NCI-H2196 treated with DMSO at 0.1 percent for 48 hours (cell line): Measurements from ENCODE around the gene TBC1D20.
"Not testable (repeated sequence)": the region's sequence is repeated elsewhere in the genome, so short reads cannot be mapped to it uniquely, and the experiment has no call there.

Experiments
- DNase-seq: peaks from one replicate; lab custom pipeline; 2025; ENCODE audit not compliant: unreplicated experiment; lab: John Stamatoyannopoulos, UW

Gene TBC1D20, protein sequence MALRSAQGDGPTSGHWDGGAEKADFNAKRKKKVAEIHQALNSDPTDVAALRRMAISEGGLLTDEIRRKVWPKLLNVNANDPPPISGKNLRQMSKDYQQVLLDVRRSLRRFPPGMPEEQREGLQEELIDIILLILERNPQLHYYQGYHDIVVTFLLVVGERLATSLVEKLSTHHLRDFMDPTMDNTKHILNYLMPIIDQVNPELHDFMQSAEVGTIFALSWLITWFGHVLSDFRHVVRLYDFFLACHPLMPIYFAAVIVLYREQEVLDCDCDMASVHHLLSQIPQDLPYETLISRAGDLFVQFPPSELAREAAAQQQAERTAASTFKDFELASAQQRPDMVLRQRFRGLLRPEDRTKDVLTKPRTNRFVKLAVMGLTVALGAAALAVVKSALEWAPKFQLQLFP

DNA sequence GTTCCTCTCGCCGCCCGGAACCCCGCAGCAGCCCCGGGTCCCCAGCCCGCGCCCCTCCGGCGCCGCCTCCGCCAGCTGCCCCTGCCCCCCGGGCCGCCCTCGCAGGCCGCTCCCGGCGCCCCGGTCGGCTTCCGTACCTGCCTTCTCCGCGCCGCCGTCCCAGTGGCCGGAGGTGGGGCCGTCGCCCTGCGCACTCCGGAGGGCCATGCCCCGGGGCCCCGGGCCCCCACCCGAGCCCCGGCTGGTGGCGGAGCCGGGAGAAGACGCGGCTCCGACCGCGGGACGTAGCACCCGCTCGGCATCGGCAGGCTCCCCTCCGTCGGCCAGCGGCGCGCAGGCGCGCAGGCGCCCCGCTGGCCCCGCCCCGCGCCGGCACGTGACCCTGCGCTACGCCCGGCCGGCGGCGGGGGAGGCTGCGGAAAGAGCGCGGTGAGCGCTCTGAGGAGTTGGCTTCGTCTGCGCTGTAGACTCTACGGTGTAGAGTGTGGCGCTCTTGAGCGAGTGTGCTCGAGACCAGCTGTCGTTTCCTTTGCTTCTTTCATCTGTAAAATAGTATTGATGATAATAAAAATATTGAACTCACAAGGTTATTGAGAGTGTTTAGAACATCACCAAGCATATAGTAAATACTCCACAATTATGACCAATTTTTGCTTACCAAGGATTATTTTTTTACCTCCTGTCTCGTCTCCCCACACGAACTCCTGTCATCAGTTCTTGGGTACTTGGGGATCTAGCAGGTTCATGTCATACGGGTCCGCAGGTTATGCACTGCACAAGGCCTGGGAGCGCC is at the start of gene TBC1D20:
TSS of gene TBC1D20 (minus strand) at position 335 of the 793 bp plus-strand sequence. CDS start at position 207, 128 bp downstream.
- peak; percentile 80 for DNase-seq

DNA sequence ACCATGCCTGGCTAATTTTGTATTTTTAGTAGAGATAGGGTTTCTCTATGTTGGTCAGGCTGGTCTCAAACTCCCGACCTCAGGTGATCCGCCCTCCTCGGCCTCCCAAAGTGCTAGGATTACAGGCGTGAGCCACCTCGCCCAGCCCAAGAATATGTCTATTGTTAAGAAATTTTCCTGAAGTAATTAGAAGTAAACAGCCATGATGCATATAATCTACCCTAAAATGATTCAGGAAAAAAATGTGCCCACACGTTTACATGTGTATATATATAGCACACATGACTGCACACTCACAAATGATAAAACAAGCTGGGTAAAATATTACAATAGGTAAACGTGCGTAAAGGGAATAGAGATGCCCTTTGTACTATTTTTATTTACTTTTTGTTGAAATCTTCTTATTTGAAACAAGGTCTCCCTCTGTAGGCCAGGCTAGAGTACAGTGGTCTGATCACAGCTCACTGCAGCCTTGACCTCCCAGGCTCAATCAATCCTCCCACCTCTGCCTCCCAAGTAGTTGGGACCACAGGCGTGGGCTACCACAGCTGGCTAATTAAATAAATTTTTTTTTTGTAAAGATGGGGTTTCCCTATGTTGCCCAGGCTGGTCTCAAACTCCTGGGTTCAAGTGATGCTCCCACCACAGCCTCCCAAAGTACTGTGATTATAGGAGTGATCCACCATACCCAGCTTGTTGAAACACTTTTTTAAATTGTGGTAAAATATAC is 48.2 kb upstream of the TBC1D20 start:
- DNase-seq = not testable (repeated sequence)

DNA sequence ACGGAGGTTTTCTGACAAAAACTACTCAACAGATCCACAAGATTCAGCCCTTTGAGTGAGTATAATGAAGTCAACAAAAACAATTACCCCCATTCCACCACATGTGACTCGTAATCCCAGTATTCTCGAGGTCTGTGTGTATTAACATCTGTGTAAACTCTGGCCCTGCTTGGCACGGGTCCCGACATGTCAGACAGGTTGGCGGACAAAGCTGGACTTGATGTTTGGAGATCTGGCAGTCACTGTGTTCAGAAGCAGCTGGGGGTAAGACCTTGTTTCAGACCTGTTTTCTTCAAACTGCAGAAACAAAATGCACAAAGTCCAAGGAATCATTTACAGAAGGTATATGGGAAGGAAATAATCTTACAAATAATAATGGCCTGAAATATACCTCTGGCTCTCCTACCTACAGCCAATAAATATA is 46.0 kb upstream of the TBC1D20 start:
- not testable (repeated sequence) for DNase-seq

DNA sequence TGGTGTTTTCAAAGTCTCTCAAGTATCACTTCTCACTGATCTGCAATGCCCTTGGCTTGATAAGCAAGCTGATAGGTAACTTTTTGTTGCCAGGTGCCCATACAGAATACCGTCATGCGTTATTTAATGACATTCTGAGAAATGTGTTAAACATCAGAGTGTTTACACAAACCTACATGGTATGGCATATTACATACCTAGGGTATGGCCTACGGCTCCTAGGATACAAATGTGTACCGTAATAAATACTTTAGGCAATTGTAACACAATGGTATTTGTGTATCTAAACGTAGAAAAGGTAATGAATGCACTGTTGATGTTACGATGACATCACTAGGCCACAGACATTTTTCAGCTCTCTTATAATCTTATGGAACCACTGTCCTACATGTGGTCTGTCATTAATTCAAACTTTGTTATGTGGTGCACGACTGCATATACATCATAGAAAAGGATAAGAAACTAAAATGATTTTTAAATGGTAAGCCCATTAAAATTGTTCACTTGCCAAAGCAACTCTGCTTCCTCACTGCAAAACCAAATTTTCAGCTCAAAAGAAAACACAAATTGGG is 45.5 kb upstream of the TBC1D20 start:
- DNase-seq = no peak

DNA sequence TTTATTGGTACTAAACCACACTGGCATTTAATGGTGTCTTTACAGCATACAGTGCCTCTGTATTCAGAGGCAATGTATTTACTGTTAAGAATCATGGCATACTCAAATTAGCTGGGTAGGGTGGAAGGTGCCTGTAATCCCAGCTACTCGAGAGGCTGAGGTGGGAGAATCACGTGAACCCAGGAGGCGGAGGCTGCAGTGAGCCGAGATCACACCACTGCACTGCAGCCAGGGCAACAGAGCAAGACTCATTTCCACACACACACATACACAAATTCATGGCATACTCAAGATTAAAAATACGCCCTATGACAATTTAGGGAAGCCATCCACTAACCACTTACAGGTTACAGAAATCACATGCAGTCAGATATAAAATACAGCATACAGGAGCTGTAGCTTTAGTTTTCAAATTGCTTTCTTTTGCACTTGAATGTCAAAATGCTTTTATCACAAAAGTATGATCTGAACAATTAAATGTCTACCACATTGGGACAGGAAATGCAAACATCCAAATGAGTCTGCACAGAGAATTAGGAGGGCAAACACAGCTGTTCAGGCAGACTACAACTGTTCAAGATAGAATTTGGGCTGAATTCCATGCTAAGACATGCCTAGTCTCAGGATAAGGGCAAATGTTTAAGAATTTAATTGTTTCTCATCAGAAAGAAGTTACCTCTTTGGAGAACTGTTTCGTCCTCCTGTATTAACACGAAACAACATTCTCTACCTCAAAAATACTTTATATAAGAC is 44.8 kb upstream of the TBC1D20 start:
- no peak for DNase-seq

DNA sequence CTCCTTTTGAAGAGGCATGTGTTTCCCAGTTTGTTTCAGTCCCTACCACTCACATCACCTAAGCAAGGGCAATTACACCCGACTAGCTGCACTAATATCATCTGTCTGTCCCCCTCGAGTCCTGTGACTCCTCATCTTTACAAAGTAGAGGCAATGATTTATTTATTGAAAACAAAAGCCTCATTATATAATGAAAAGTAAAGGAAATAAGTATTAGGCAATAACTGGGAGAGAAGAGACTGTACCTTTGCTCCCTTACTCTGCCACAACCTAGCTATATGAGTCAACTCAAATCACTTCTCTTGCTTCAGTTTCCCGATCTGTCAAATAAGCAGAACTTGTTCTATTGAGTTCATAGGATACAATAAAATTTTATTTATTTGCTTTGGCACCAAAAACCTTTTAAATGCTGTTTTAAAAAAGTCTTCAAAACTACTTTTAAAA is 42.3 kb upstream of the TBC1D20 start:
- no peak for DNase-seq

DNA sequence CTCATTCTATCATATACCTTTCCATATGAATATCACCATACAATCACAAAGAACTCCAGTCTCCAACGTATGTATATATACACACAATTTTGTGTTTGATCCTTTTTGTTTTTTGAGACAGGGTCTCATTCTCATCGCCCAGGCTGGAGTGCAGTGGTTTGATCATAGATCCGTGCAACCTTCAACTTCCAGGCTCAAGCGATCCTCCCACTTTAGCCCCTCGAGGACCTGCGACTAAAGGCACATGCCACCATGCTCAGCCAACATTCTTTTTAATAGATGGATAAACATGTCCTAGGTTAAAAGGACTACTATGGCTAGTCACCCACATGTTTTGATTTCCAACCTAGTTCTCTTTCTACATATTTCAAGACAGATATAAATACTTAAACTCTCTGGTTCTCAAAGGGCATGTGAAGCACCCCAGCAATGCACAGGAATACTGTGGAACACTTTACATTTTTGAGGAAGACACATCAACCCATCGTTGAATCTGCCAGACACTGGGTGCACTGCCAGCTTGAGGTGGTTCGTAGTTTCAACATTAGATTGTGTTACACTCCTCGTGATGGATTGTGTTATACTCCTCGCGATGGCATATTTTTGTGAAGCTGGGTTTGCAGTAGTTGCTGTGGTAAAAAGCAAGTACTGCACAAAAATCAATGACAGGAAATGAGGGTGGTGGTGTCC is 40.9 kb upstream of the TBC1D20 start:
- no peak for DNase-seq

DNA sequence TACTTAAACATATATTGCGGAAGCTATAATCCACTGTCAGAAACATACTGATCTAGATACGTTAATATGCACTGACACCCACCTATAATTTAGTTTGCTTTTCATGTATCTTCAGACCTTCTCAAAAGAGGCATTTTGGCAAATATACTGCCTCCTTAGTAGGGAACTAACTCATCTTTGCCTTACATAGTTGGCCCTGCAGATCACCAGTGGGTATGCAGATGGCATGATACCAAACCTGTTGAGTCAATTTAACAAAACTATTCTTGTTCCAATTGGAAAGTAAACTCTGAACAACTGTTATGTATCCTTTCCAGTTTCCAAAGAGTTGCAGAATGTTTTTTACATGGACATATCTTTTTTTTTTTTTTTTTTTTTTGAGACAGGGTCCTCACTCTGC is 35.6 kb upstream of the TBC1D20 start:
- no peak for DNase-seq

DNA sequence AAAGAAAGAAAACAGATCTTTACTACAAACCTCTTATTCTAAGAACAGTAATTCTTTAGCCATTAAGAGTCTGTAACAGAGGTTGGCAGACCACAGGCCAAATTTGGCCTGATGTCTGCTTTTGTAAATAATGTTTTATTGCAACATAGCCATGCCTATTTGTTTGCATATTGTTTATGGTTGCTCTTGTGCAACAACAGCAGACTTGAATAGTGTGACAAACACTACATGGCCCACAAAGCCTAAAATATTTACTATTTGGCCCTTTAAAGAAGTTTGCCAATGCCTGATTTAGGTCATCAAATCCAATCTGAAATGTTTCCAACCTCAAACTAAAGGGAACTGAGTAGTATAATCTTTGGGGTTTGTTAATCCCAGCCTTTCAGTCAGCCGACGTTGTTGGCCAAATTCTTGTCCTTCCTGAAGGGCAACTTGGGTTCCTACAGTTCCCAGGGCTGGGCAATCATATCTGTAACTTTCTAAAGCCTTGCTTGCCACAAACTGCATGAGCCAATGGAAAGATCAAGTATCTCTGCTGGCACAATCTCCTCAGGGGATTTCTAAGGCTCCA is 33.9 kb upstream of the TBC1D20 start:
- no peak for DNase-seq

DNA sequence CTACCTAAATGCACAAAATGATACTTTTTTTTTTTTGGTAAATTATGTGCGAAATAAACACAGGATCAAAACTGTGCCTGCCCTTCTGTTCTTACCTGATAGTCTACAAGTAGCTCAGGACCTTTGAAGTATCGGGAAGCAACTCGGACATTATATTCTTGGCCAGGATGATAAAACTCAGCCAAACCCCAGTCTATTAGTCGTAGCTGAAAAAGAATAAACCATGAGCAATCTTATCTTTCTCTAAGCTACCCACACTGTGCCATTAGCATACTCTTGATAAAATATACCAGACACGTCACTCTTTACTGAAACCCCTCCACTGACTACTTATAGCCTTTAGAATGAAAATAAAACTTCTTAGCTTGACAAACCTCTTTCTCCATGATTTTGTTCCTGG is 29.8 kb upstream of the TBC1D20 start:
- DNase-seq = no peak

DNA sequence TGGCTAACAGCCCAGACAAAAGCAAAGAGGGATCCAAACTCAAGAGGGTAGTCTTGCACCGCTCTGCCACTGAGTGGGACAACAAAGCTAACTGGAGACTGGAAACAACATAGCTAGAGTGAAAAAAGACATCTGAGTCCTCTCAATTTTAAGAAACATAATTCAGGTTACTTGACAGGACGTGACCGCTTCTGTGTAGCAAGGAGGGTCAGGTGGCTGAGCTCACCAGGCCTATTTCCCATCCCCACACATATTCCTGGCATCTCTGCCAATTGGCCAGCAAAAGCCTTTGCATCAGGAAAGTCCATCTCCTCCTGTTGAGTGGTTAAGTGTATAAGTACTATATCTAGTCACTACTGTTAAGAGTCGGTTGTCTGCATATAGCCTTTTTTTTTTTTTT is 25.3 kb upstream of the TBC1D20 start:
- no peak for DNase-seq

DNA sequence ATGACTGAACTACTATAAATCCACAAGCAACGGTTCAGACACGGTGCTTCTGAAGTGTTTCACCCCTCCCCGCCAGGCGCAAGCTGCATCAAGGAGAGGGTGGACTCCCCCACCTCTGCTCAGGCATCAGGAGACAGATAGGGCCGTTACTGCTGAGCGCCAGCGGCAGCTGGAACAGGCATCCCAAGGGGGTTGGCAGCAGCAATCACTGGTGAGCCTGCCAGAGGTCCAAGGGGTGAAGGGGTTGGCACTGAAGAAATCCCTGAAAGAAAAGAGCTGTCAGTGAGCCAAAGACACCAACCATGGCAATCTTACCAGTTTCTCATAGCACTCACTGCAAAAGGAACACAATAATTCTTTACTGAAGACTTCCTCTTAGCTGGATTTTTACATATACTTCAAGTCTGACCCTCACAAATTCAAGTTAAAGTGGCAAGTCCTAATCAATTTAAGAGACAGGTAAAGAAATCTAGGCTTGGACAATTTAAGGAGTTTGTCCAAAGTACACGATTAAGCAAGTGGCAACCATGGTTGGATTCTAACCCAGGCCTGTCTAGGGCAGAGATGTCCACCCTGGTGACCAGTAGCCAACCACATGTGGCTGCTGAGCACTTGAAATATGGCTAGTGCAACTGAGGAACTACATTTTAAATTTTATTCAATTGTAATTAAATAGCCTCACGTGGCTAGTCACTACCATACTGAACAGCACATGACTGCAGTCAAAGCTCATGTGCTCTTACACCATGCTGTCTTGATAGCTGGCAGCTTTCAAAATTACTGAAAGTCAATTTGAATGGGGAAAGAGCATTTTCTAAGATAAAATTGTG is 21.7 kb upstream of the TBC1D20 start:
- DNase-seq = no peak

DNA sequence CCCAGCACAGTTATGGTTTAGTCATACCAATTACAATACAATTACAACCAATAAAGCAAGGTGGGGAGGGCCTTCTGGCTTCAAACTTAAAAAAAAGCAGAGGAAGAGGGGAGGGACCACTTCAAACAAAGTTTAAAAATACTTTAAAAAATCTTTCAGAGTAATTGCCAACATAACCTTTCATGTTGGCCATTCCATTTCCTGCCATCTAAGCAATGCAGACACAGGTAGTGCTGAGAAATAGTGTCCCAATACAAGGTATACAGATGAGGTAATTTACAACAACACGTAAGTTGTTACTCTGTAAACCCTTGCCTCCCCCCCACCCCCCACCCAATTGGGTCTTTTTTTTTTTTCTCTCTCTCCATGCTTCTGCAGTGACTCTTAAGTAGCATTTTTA is 18.8 kb upstream of the TBC1D20 start:
- DNase-seq = no peak

DNA sequence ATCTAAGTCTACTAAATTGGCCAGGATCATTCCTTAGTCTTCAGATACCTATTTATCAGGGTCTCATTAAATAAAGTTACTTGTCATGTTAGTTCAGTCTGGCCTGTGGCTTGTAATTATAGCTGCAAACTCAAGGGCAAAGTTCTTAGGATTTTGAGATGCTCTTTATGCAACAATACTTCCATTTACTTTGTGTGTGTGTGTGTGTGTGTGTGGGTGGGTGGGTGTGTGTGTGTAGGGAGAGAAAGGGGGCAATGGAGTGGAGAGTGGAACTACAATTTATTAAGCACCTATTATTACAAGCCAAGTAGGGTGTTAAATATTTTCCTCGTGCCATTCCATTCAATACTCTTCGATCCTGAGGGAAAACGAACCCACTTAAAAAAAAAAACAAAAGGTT is 17.7 kb upstream of the TBC1D20 start:
- no peak for DNase-seq

DNA sequence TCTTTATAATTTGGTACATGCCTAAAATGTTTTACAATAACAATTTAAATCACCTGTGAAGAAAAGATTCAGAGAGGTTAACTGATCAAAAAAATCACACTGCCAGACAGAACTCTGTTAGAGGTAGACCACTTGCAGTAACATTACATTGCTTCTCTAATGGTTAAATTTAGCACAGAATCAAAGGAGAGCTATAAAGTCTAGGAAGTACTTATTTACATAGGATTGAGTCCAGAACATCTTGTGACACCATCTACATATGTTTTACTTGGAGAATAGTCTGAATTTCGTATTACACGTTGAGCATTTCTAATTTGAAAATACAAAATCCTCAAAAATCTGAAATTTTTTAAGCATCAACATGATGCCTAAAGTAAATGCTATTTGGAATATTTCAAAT is 17.2 kb upstream of the TBC1D20 start:
- no peak for DNase-seq

DNA sequence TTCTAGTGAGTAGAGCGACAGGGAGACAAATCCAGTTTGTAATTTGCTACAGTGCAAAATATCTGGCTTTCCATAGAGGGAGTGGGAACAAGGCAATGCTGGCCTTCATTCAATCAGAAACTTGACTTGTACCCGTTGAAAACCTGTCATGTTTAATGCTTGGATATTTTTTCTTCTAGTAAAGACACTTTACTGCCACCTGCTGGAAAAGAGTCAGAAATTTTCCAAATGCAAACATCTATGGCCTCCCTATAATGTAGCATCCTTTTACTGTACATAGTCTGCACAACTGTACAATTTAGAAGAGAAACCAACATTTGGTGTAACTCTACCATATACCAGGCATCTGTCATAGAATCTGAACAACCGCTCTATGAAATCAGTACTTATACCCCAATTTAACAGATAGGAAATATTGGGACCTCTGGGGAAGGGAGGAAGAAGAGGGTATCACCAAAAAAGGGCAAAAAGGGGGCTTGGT is 16.7 kb upstream of the TBC1D20 start:
- peak; percentile 58 for DNase-seq

DNA sequence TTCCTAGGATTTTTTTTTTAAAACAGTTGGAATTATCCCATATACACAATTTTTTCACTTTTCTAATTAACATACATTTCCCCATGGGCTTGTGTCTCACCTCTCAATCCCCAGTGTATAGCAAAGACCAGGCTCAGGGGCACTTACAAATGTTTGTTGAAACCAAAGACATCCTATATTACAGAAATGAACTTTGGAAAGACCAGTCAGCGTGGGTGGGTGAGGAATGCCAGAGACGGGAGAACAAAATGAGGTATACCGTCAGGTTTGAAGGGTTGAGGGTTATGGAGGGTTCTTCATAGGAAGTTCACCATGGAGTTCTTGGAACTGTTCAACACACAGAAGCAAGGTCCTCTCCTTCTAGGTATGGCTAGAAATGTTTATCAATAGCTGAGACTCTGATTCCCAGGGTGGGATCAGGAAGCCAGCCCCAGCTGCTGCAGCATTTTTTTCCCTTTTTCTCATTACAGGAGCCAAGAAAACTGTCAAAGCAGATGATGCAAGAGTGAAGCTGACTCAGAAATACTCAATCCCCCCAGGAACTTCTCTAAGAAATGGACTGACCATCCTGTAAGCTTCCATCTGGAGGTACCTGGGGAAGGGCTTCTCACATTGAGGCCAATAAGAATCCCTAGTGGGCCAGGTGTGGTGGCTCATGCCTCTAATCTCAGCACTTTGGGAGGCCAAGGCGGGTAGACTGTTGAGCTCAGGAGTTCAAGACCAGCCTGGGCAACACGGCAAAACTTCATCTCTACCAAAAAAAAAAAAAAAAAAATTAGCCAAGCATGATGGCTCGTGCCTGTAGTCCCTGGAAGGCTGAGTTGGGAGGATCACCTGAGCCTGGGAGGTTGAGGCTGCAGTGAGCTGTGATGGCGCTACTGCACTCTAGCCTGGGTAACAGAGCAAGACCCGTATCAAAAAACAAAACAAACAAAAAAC is 15.9 kb upstream of the TBC1D20 start:
- DNase-seq = no peak
